IPS-NIHi7 (cell line): Measurements from ENCODE around the gene VAC14.
"Not testable (repeated sequence)": the region's sequence is repeated elsewhere in the genome, so short reads cannot be mapped to it uniquely, and the experiment has no call there.

ENCODE experiments used
- DNase-seq: peaks from one replicate; pipeline ENCODE4 v3.0.0; 2012; ENCODE audit warnings: mixed read lengths; ENCODE audit errors: extremely low spot score

The VAC14 gene

DNA sequence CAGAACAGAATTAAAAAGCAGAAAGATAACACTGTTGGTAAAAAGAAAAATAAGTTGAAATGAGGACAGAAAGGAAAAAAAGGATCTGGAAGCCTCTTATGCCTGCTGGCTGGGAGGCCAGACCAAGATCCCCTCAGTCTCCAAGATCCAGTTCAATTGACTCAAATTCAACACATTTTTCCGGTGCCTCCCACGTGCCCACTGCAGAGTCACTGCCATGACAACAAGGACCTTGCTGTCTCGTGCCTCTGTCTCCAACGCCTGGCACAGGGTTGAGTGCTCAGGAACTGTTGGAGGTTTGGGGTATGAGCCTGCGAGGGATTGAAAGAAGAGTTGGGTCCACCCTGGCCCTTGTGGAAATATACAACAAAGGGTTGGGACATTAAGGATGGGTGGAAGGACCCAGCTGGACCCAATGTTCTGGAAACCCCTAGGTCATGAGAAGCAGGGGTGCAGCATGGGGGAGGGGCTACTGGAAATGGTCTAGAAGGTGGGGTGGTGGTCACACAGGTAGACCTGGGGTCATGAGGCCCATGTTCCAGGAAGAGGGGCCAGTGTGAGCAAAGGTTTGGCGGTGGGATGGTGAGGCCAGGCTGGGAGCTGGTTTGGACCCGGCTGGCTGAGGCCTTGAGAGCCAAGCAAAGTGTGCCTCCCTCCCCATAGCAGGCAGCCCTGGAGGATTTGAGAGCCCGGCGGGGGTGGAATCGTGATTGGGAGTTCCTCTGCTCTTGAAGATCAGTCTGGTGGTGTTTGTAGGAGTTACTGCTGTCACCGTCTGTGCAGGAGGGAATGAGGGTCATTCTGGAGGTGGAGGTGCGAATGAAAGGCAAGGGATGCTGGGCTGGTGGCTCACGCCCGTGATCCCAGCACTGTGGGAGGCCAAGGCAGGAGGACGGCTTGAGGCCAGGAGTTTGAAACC is 153.3 kb downstream of the VAC14 start:
- no peak for DNase-seq

DNA sequence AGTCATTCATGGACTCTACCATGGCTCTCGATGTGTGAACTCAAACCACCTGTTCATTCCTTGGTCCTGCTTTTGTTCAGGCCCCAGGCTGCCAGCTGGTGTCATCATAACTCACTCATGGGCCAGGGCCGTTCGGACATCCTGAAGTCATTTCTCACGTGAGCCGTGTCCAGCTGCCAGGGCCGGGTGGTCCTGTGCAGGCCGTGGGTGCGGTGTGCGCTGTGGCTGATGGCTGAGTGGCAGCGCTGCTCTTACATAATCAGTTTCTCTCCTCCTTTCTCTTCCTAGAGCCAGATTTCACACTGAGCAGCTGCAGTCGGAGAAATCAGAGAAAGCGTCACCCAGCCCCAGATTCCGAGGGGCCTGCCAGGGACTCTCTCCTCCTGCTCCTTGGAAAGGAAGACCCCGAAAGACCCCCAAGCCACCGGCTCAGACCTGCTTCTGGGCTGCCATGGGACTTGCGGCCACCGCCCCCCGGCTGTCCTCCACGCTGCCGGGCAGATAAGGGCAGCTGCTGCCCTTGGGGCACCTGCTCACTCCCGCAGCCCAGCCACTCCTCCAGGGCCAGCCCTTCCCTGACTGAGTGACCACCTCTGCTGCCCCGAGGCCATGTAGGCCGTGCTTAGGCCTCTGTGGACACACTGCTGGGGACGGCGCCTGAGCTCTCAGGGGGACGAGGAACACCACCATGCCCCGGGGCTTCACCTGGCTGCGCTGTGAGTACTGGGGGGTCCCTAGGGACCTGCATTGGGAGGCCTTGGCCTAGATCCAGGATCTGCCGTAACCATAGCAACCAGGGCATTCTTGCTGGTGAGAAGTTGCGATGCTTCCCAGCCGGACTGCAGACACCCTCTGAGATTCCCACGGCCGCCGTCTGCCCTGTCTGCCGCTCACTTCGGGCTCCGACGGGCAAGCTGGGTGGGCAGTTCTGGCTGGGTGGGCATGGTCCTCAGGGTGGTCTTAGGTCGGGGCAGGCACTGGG is 154.4 kb downstream of the VAC14 start, which contains the start of gene IL34:
IL34 (plus strand) TSS at position 300 of the 982 bp plus-strand sequence; CDS start at position 689, 389 bp downstream.
- no peak for DNase-seq

DNA sequence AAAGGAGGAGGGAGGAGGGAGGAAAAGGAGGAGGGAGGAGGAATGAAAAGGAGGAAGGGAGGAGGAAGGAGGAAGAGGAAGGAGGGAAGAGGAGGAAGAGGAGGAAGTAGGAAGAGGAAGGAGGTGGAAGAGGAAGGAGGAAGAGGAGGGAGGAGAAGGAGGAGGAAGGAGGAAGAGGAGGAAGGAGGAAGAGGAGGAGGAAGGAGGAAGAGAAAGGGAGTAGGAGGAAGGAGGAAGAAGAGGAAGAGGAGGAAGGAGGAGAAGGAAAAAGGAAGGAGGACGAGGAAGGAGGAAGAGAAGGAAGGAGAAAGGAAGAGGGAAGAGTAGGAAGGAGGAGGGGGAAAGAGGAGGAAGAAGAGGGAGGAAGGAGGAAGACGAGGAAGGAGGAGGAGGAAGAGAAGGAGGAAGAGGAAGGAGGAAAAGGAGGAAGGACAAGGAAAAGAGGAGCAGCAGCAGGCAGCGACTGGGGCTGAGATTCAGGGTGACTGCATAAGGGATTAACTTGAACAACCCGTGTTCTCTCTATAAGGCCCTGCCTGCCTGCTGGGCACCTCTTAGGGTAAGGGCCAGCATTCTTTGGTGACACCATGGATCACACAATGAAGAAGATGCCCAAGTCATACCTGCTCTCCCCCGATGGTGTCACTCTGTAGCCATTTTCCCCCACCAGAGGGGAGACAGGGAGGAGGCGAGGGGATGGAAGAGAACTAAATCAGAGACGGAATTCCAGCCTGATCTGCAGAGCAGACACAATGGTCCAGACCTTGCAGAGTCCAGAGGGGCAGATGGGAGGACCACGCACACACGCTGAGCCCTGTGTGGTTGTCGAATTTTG is 156.0 kb downstream of the VAC14 start:
- DNase-seq = no peak

GRCh38 chr16:70643264-70643663 is 157.7 kb downstream of the VAC14 start:
- not testable (repeated sequence) for DNase-seq

DNA sequence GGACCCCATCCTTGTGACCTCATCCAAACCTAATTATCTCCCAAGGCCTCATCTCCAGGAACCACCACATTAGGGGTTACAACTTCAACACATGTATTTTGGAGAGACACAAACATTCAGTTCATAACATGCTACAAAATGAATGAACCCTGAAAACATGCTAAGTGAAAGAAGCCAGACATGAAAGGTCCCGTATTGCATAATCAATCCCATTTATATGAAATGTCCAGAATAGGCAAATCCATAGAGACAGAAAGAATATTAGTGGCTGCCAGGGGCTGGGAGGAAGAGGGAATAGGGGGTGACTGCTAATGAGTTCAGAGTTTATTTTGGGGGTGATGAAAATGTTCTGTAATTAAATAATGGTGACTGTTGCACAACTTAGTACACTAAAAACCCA is 158.3 kb downstream of the VAC14 start:
- DNase-seq = no peak

GRCh38 chr16:70638814-70639792 is 161.9 kb downstream of the VAC14 start:
- DNase-seq = no peak
